Measurements from ENCODE around the gene KCNK16. TPM values are rescaled to one million over a fixed set of nuclear protein-coding genes. Genes with fewer than 3 reads are reported as not detected.
A peak's percentile ranks its signal among the peaks of the same experiment; 100 is the strongest.

KCNK16 gene
- total RNA-seq, 1 donor from 2014 or later: not detected

DNA sequence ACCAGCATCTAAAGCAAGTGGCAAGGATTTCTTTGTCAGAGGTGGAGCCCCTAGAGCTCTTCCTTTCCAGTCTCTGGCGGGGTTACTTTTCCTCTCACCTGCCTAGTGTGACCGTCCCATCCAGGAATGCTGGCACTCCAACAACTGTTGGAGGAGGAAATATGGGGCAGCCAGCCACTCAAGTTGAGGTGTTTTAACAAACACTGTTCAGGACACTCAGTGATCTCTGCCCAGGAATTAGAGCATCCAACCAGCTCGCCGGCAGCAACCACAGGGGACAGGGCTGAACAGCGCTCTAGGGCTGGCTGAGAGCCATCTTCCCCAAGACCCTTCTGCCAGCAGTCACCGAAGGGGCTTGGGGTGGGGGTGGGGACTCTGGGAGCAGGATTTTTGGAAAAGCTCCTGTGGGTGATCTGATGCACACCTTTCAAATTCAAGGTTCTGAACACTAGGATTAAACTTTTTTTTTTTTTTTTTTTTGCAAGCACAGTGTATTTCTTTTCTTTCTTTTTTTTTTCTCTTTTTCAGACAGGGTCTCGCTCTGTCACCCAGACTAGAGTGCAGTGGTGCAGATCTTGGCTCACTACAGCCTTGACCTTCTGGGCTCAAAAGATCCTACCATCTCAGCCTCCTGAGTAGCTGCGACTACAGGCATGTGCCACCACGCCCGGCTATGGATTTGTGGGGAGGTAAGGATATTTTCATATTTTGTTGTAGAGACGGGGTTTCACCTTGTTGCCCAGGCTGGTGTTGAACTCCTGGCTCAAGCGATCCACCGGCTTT is 28.4 kb upstream of the KCNK16 start:
- Mint-ChIP-seq H3K4me3 (no peak overlapping the region), H3K9me3 (no peaks in the 10 kb centered on the region), H3K36me3 (no peaks in the 10 kb centered on the region), H3K27ac (no peak overlapping the region), H3K27me3 (ENCODE audit: insufficient read depth, low read depth) (peaks cover 2% of the 10 kb centered on the region), H3K4me1 (no peaks in the 10 kb centered on the region)
- H3K27ac ChIP-seq: no peak overlapping the region
- no peaks in the 10 kb centered on the region for H3K27me3 ChIP-seq
- no peaks in the 10 kb centered on the region for H3F3A ChIP-seq (ENCODE audit: low read depth)
- H3K9ac ChIP-seq: no peak overlapping the region
- H2AFZ ChIP-seq (replicated peaks): no peak overlapping the region
- H3K79me2 ChIP-seq (ENCODE audit: low read depth): no peaks in the 10 kb centered on the region
- H3K4me2 ChIP-seq: no peak overlapping the region
- no peaks in the 10 kb centered on the region for H3K9me3 ChIP-seq (ENCODE audit: low read depth)
- TF ChIP-seq EZH2 (IDR thresholded peaks at IDR 0.05) (no peak), EZH2phosphoT487 (IDR thresholded peaks at IDR 0.05) (no peak)
- H3K4me3 ChIP-seq: no peak overlapping the region
- no peaks in the 10 kb centered on the region for H3K36me3 ChIP-seq
- H4K20me1 ChIP-seq (ENCODE audit: low read depth): no peaks in the 10 kb centered on the region
- H3K4me1 ChIP-seq: no peaks in the 10 kb centered on the region
- no peak for DNase-seq (ENCODE audit: low spot score)

DNA sequence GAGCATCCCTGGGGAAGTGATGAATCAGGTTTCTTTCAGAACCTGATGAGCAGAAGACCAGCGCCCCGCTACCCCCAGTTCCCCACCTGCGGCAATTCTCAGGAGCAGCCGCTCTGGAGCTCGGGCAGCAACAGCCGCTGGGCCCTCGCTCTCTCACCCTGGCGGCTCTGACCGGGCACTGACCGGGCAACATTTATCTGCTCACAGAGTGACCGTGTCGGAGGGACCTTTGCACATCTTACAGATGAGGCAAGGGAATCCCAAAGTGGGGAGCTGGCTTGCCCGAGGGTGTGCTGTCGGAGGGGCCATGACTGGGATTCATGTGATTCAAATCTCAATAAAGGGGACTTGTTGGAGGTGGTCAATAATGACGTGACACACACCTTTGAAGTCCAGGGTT is 26.2 kb upstream of the KCNK16 start:
- Histone ChIP-seq H3K4me1 (no peaks in the 10 kb centered on the region), H3F3A (ENCODE audit: low read depth) (no peaks in the 10 kb centered on the region), H3K27ac (no peak overlapping the region), H3K9ac (no peak overlapping the region), H2AFZ (replicated peaks) (no peak overlapping the region), H3K79me2 (ENCODE audit: low read depth) (no peaks in the 10 kb centered on the region), H4K20me1 (ENCODE audit: low read depth) (no peaks in the 10 kb centered on the region), H3K36me3 (no peaks in the 10 kb centered on the region), H3K4me3 (no peak overlapping the region), H3K27me3 (no peaks in the 10 kb centered on the region), H3K9me3 (ENCODE audit: low read depth) (no peaks in the 10 kb centered on the region), H3K4me2 (no peak overlapping the region)
- H3K4me1 Mint-ChIP-seq: peaks cover 10% of the 10 kb centered on the region
- H3K4me3 Mint-ChIP-seq: no peak overlapping the region
- H3K9me3 Mint-ChIP-seq: no peaks in the 10 kb centered on the region
- TF ChIP-seq, protein P1, sequence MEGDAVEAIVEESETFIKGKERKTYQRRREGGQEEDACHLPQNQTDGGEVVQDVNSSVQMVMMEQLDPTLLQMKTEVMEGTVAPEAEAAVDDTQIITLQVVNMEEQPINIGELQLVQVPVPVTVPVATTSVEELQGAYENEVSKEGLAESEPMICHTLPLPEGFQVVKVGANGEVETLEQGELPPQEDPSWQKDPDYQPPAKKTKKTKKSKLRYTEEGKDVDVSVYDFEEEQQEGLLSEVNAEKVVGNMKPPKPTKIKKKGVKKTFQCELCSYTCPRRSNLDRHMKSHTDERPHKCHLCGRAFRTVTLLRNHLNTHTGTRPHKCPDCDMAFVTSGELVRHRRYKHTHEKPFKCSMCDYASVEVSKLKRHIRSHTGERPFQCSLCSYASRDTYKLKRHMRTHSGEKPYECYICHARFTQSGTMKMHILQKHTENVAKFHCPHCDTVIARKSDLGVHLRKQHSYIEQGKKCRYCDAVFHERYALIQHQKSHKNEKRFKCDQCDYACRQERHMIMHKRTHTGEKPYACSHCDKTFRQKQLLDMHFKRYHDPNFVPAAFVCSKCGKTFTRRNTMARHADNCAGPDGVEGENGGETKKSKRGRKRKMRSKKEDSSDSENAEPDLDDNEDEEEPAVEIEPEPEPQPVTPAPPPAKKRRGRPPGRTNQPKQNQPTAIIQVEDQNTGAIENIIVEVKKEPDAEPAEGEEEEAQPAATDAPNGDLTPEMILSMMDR (IDR thresholded peaks at IDR 0.05): no peak
- TF ChIP-seq EZH2 (IDR thresholded peaks at IDR 0.05) (no peak), EZH2phosphoT487 (IDR thresholded peaks at IDR 0.05) (no peak)
- no peaks in the 10 kb centered on the region for H3K36me3 Mint-ChIP-seq
- DNase-seq (ENCODE audit: low spot score): no peak
- H3K27me3 Mint-ChIP-seq (ENCODE audit: insufficient read depth, low read depth): peaks cover 2% of the 10 kb centered on the region
- H3K27ac Mint-ChIP-seq: no peak overlapping the region

DNA sequence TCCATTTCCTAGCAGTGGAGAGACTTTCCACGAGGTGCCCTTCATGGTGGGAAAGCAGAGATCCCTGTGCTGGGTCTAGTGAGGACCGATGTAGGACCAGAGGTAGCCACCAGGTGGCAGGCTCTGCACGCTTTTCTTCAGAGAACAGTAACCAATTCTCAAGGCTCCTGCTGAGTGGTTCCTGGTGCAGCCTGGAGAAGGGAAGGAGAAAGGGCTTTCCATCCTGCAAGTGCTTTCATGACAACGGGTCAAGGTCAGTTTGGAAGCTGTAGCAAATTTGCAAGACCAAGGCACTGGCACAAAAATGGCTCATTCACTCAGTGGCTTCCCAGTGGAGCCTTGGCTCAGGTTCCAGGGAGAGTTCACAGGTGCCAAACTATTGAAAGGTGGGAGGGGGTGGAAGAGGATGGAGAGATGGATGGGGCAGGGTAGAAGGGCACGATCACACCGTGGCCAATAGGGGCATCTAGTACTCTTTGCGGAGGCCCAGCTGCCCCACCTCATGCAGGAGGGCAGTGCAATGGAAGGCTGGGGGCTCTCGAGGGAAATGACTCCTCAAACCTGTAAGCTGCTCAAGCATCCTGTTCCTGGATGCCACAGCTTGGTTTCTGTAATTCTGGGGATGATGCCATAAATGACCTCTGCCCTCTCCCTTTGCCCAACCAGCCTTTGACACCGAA is 25.5 kb upstream of the KCNK16 start:
- Mint-ChIP-seq H3K4me1 (peaks cover 15% of the 10 kb centered on the region), H3K4me3 (no peak overlapping the region), H3K27me3 (ENCODE audit: insufficient read depth, low read depth) (peaks cover 2% of the 10 kb centered on the region), H3K9me3 (no peaks in the 10 kb centered on the region), H3K36me3 (no peaks in the 10 kb centered on the region), H3K27ac (peak overlapping the region; percentile 54)
- no peaks in the 10 kb centered on the region for H3K27me3 ChIP-seq
- H3F3A ChIP-seq (ENCODE audit: low read depth): no peaks in the 10 kb centered on the region
- no peak overlapping the region for H3K4me2 ChIP-seq
- TF ChIP-seq, protein P1 (IDR thresholded peaks at IDR 0.05): peak; percentile 90
- no peak for TF ChIP-seq EZH2phosphoT487 (IDR thresholded peaks at IDR 0.05)
- TF ChIP-seq EZH2 (IDR thresholded peaks at IDR 0.05): no peak
- no peak overlapping the region for H3K27ac ChIP-seq
- H3K79me2 ChIP-seq (ENCODE audit: low read depth): no peaks in the 10 kb centered on the region
- H3K4me1 ChIP-seq: no peaks in the 10 kb centered on the region
- H3K9ac ChIP-seq: no peak overlapping the region
- no peak overlapping the region for H2AFZ ChIP-seq (replicated peaks)
- H3K36me3 ChIP-seq: no peaks in the 10 kb centered on the region
- DNase-seq (ENCODE audit: low spot score): peak; percentile 77
- no peaks in the 10 kb centered on the region for H3K9me3 ChIP-seq (ENCODE audit: low read depth)
- no peaks in the 10 kb centered on the region for H4K20me1 ChIP-seq (ENCODE audit: low read depth)
- H3K4me3 ChIP-seq: no peak overlapping the region

DNA sequence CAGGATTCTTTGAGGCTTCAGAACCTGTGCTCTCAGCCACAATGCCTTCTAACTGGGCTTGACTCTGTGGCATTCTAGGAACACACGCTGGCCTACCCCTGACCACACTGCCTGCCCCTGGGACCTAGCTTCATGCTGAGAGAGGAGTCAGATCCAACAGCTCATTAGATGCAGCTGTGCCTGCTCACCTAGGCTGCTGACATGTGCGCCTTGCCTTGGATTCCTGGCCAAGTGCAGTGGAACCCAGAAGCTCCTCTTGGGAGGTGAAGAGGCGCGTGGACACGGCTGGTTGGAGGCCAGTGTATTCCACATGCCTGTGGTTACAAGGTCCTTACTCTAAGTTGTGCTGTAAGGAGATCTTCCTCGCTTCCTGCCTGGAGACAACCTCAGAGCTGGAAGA is 24.7 kb upstream of the KCNK16 start:
- no peaks in the 10 kb centered on the region for H3K9me3 Mint-ChIP-seq

More for the DNA sequence above, 24.7 kb upstream of the KCNK16 start:
- Mint-ChIP-seq H3K4me1 (peaks cover 15% of the 10 kb centered on the region), H3K27ac (no peak overlapping the region), H3K4me3 (no peak overlapping the region), H3K27me3 (ENCODE audit: insufficient read depth, low read depth) (peaks cover 2% of the 10 kb centered on the region), H3K36me3 (no peaks in the 10 kb centered on the region)
- H3K4me1 ChIP-seq: no peaks in the 10 kb centered on the region
- no peak overlapping the region for H3K4me3 ChIP-seq
- H3K4me2 ChIP-seq: no peak overlapping the region
- H2AFZ ChIP-seq (replicated peaks): no peak overlapping the region
- no peak for DNase-seq (ENCODE audit: low spot score)
- no peak for TF ChIP-seq EZH2 (IDR thresholded peaks at IDR 0.05)
- TF ChIP-seq, protein P1 (IDR thresholded peaks at IDR 0.05): no peak
- TF ChIP-seq EZH2phosphoT487 (IDR thresholded peaks at IDR 0.05): no peak
- H3K36me3 ChIP-seq: no peaks in the 10 kb centered on the region
- H3F3A ChIP-seq (ENCODE audit: low read depth): no peaks in the 10 kb centered on the region
- no peaks in the 10 kb centered on the region for H3K27me3 ChIP-seq
- no peak overlapping the region for H3K27ac ChIP-seq
- no peaks in the 10 kb centered on the region for H4K20me1 ChIP-seq (ENCODE audit: low read depth)
- no peaks in the 10 kb centered on the region for H3K9me3 ChIP-seq (ENCODE audit: low read depth)
- H3K79me2 ChIP-seq (ENCODE audit: low read depth): no peaks in the 10 kb centered on the region
- H3K9ac ChIP-seq: no peak overlapping the region

All from neural progenitor cell (in vitro differentiated cells).